Gastroesophageal sphincter (tissue), 3 donors: ENCODE results near the gene IQSEC1.

Experiments
- CTCF ChIP-seq, 4 experiments: fragments of 200-600 bp in 2 of 4; fragments of 450-650 bp in 2 of 4; sonication (generic) in 1 of 4; IDR thresholded peaks; one replicate each; pipeline ENCODE4 v1.5.1; 2017 to 2019; ENCODE audit warnings: antibody characterized with exemption in 4 of 4, mild to moderate bottlenecking in 2 of 4, moderate library complexity in 2 of 4
- EP300 ChIP-seq: sonication (generic); formaldehyde crosslinking; IDR thresholded peaks from one replicate; pipeline ENCODE4 v1.6.1; 2017; ENCODE audit warnings: antibody characterized with exemption, mild to moderate bottlenecking
- POLR2A ChIP-seq, 2 donors: fragments of 450-650 bp; IDR thresholded peaks; one replicate each; pipeline ENCODE4 v1.6.1; 2017; ENCODE audit warnings: antibody characterized with exemption in 2 of 2, mild to moderate bottlenecking in 2 of 2, moderate library complexity in 1 of 2
- POLR2AphosphoS5 ChIP-seq: sonication (generic); formaldehyde crosslinking; IDR thresholded peaks from one replicate; pipeline ENCODE4 v1.6.1; 2017; ENCODE audit warnings: antibody characterized with exemption

- TF ChIP-seq CTCF (IDR thresholded peaks at IDR 0.05) (no peak), POLR2AphosphoS5 (no peak), POLR2A (IDR thresholded peaks at IDR 0.05) (no peak), EP300 (no peak)
Measured at GRCh38 chr3:12983319-12983718, 89.9 kb downstream of the IQSEC1 start.
